ENCODE measurements around the gene MYO1D.
A peak's percentile ranks its signal among the peaks of the same experiment; 100 is the strongest.

The MYO1D gene

GRCh38 chr17:32861981-32862380 is 14.9 kb downstream of the MYO1D start:
- no peak for TF ChIP-seq CTCF (IDR thresholded peaks at IDR 0.05)

DNA sequence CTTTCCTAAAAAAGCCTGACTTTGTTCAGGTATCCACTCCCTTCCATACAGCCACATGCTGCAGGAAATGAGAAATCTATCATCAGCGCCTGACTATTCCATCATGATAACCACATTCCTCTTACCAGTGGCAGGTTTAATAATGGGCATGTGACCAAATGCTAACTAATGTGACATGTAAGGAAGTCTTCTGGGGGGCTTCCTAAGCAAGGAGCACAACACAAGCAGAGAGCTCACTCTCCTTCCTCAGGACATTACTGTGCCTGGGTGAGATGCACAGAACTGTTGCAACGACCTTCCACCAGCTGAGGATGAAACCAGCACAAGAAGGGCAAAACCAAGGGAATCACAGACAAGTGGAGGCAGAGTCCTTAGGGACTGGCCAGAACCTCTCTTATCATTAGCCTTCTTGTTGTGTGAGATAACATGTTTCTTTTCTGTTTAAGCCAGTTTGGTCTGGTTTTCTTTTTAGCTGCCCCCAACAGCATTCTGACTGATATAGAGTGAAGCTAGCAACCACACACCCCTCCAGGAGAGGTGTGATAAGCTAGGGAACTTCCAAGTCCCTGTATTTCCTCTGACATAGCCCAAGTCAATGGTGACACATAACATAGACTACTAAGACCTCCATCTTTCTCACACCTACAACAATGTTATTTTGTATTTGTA is 16.9 kb downstream of the MYO1D start:
- no peak for TF ChIP-seq CTCF (IDR thresholded peaks at IDR 0.05)

GRCh38 chr17:32855620-32856019 is 21.3 kb downstream of the MYO1D start:
- TF ChIP-seq CTCF (IDR thresholded peaks at IDR 0.05): no peak

DNA sequence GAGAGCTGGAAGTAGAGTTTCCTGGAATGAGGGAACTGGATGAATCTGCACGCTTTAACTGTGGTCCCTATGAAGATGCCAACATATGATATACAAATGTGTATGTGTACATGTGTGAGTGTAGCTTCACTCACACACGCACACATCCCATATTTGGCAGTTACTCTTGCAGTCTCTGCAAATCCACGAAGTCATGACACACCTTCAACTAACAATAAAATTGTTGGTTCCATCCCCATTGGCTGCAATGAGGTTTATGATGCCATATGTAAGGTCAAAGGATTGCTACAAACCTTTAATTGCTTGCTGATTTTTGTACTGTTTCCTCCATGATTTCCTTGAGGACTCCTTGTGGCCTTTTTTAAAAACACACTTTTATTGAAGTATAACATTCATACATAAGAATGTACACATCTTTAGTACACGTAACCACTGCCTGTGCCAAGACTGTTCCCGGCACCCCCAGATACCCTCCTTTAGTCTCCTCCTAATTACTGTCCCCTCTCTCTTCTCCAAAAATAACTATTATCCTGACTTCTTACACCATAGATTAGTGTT is 22.0 kb downstream of the MYO1D start:
- TF ChIP-seq CTCF (IDR thresholded peaks at IDR 0.05): peak; percentile 37; the same call in 1 of the 2 replicates

DNA sequence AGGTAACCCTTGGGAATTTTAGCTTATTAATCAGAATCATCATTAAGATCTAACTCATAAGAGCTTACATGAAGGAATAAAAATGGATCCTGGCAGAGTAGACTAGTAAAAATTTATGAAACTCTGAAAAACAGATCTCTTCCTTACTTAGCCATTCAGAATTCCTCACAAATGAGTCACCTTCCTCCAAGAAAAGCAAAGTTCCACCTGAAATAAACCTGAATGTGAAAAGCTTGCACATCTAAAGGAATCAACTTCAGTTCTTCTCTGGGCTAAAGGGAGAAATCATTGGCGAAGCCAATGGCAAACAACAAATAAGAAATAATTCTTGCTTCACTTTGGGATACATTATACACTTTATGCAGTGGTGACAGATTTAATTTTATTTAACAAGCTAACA is 22.7 kb downstream of the MYO1D start:
- TF ChIP-seq CTCF (IDR thresholded peaks at IDR 0.05): no peak

DNA sequence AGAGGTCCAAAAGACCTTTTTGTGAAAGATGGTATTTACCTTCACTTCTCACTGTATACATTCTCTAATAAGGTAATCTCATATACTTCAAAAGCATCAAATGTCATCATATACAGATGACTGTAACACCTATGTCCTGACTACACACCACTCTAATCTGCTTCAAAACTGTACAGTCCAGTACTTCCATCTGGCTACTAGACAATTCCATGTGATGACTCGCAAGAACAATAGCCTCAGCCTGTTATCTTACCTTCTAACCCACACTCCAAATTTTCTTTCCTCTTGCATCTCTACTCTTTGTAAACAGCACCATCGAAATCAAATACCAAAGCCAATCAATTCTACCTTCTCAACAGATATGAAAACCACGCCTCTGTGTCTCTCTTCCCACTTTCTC is 24.1 kb downstream of the MYO1D start:
- no peak for TF ChIP-seq CTCF (IDR thresholded peaks at IDR 0.05)

DNA sequence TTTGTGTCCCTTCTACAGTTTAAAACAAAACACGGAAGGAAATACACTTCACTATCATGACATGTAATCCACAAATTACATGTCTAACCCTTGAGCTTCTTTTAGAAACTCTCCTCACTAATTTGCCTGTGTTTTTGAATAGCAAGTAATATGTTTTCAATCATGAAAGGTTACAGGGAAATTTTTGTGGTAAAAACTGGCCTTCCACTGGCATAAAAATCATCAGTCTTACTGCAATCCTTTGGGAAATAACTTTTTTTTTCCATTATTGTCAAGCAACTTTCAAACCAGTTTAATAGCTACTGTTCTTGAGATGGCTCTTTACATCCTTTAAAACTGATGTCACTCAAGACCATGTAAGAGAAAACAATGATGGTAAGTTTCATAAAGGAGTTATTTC is 27.0 kb downstream of the MYO1D start:
- no peak for TF ChIP-seq CTCF (IDR thresholded peaks at IDR 0.05)

DNA sequence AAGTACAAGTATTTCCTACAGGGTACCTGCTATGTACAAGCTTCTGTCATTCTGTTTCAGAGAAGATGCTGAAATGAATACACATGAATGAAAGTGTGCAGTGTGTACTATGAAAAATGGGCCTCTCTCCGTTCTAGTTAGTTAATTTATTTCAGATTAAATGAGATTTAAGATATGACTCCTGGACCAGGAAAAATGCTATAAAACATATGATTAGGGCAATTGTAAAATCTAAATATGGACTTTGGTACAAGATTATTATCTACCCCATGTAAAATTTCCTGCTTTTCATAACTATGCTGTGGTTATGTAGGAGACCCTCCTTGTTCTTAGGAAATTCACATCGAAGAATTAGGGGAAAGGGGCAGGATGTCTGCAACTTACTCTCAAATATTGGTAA is 28.9 kb downstream of the MYO1D start:
- TF ChIP-seq CTCF (IDR thresholded peaks at IDR 0.05): no peak
